ENCODE measurements around the gene FGF12.

FGF12 gene

GRCh38 chr3:192216067-192216466 is 511.3 kb downstream of the FGF12 start:
- TF ChIP-seq FOXP2 (optimal IDR thresholded peaks at IDR 0.05; ENCODE audit: borderline replicate concordance, extremely low read depth, extremely low read length, insufficient read depth), result no peak

GRCh38 chr3:192212979-192213378 is 514.4 kb downstream of the FGF12 start:
- no peak for TF ChIP-seq TAF1 (IDR thresholded peaks at IDR 0.05; ENCODE audit: borderline replicate concordance, insufficient read depth, low read length)
- TF ChIP-seq SIN3A (IDR thresholded peaks at IDR 0.05; ENCODE audit: borderline replicate concordance, insufficient read depth, low read length), result no peak
- no peak for TF ChIP-seq POLR2AphosphoS5 (IDR thresholded peaks at IDR 0.05; ENCODE audit: low read depth, low read length)
- TF ChIP-seq REST (IDR thresholded peaks at IDR 0.05; ENCODE audit: insufficient read depth in 1 of 2, low read depth in 2 of 2, low read length in 2 of 2), result no peak
- no peak for TF ChIP-seq FOXP2 (optimal IDR thresholded peaks at IDR 0.05; ENCODE audit: borderline replicate concordance, extremely low read depth, extremely low read length, insufficient read depth)

GRCh38 chr3:192212335-192212734 is 515.0 kb downstream of the FGF12 start:
- TF ChIP-seq REST (IDR thresholded peaks at IDR 0.05; ENCODE audit: insufficient read depth in 1 of 2, low read depth in 2 of 2, low read length in 2 of 2), result no peak
- no peak for TF ChIP-seq TAF1 (IDR thresholded peaks at IDR 0.05; ENCODE audit: borderline replicate concordance, insufficient read depth, low read length)
- no peak for TF ChIP-seq SIN3A (IDR thresholded peaks at IDR 0.05; ENCODE audit: borderline replicate concordance, insufficient read depth, low read length)
- no peak for TF ChIP-seq POLR2AphosphoS5 (IDR thresholded peaks at IDR 0.05; ENCODE audit: low read depth, low read length)
- TF ChIP-seq FOXP2 (optimal IDR thresholded peaks at IDR 0.05; ENCODE audit: borderline replicate concordance, extremely low read depth, extremely low read length, insufficient read depth), result no peak

GRCh38 chr3:192207651-192208050 is 519.7 kb downstream of the FGF12 start:
- no peak for TF ChIP-seq FOXP2 (optimal IDR thresholded peaks at IDR 0.05; ENCODE audit: borderline replicate concordance, extremely low read depth, extremely low read length, insufficient read depth)
- no peak for TF ChIP-seq TAF1 (IDR thresholded peaks at IDR 0.05; ENCODE audit: borderline replicate concordance, insufficient read depth, low read length)
- TF ChIP-seq POLR2AphosphoS5 (IDR thresholded peaks at IDR 0.05; ENCODE audit: low read depth, low read length), result no peak
- TF ChIP-seq SIN3A (IDR thresholded peaks at IDR 0.05; ENCODE audit: borderline replicate concordance, insufficient read depth, low read length), result no peak
- TF ChIP-seq REST (IDR thresholded peaks at IDR 0.05; ENCODE audit: insufficient read depth in 1 of 2, low read depth in 2 of 2, low read length in 2 of 2), result no peak

GRCh38 chr3:192207239-192207638 is 520.1 kb downstream of the FGF12 start:
- no peak for TF ChIP-seq POLR2AphosphoS5 (IDR thresholded peaks at IDR 0.05; ENCODE audit: low read depth, low read length)
- no peak for TF ChIP-seq TAF1 (IDR thresholded peaks at IDR 0.05; ENCODE audit: borderline replicate concordance, insufficient read depth, low read length)
- no peak for TF ChIP-seq SIN3A (IDR thresholded peaks at IDR 0.05; ENCODE audit: borderline replicate concordance, insufficient read depth, low read length)
- no peak for TF ChIP-seq FOXP2 (optimal IDR thresholded peaks at IDR 0.05; ENCODE audit: borderline replicate concordance, extremely low read depth, extremely low read length, insufficient read depth)
- TF ChIP-seq REST (IDR thresholded peaks at IDR 0.05; ENCODE audit: insufficient read depth in 1 of 2, low read depth in 2 of 2, low read length in 2 of 2), result no peak
